HG02642 (cell line): ENCODE measurements around the gene IPP.
"Not testable (repeated sequence)": the region's sequence is repeated elsewhere in the genome, so short reads cannot be mapped to it uniquely, and the experiment has no call there.

Experiments used
- ATAC-seq: cut with Tn5 transposase; IDR thresholded peaks from one replicate; pipeline ENCODE4 v1.9.1; 2021; ENCODE audit warnings: mild to moderate bottlenecking; ENCODE audit not compliant: unreplicated experiment, poor library complexity

IPP gene

GRCh38 chr1:45686015-45686287 lies 64.5 kb downstream of the IPP start:
- ATAC-seq = peak; percentile 9

- ATAC-seq = no peak
These were observed 65.0 kb downstream of the IPP start for GRCh38 chr1:45685308-45686014.

GRCh38 chr1:45684402-45684801 lies 66.1 kb downstream of the IPP start:
- no peak for ATAC-seq

- no peak for ATAC-seq
These were observed 67.5 kb downstream of the IPP start for GRCh38 chr1:45682942-45683341.

- ATAC-seq = no peak
These were observed 71.3 kb downstream of the IPP start for GRCh38 chr1:45679123-45679522.

- no peak for ATAC-seq
These were observed 72.0 kb downstream of the IPP start for GRCh38 chr1:45678489-45678888.

GRCh38 chr1:45677751-45678245 lies 72.7 kb downstream of the IPP start:
- no peak for ATAC-seq

GRCh38 chr1:45676553-45676952 lies 73.9 kb downstream of the IPP start:
- ATAC-seq = not testable (repeated sequence)

GRCh38 chr1:45674478-45674877 lies 76.0 kb downstream of the IPP start:
- no peak for ATAC-seq

GRCh38 chr1:45673956-45674355 lies 76.5 kb downstream of the IPP start:
- no peak for ATAC-seq

- ATAC-seq = no peak
These were observed 80.4 kb downstream of the IPP start for GRCh38 chr1:45669859-45670655.

GRCh38 chr1:45669379-45669778 lies 81.1 kb downstream of the IPP start:
- ATAC-seq = no peak

GRCh38 chr1:45668526-45668925 lies 81.9 kb downstream of the IPP start:
- ATAC-seq = no peak

GRCh38 chr1:45667321-45668111 lies 82.9 kb downstream of the IPP start:
- no peak for ATAC-seq

GRCh38 chr1:45666836-45667235 lies 83.6 kb downstream of the IPP start:
- no peak for ATAC-seq

- ATAC-seq = no peak
These were observed 90.1 kb downstream of the IPP start for GRCh38 chr1:45660336-45660735.

GRCh38 chr1:45659222-45659621 lies 91.2 kb downstream of the IPP start:
- no peak for ATAC-seq

- ATAC-seq = no peak
These were observed 92.3 kb downstream of the IPP start for GRCh38 chr1:45658171-45658570.

GRCh38 chr1:45656573-45657226 lies 93.8 kb downstream of the IPP start:
- no peak for ATAC-seq

GRCh38 chr1:45654540-45655280 lies 95.7 kb downstream of the IPP start:
- no peak for ATAC-seq
